Mammary epithelial cell (primary cell): Measurements from ENCODE around the gene HLA-DRB5.

Experiments used
- CTCF ChIP-seq, 2 donors: IDR thresholded peaks in 1 of 2; conservative IDR thresholded peaks in 1 of 2; 2 replicates each; pipeline ENCODE4 v1.5.1; 2011 to 2012; ENCODE audit warnings: inconsistent platforms in 2 of 2, low read length in 2 of 2, mild to moderate bottlenecking in 2 of 2, control low read depth in 1 of 2, low read depth in 1 of 2; ENCODE audit not compliant: insufficient read depth in 1 of 2; ENCODE audit errors: extremely low read depth in 1 of 2
- EZH2 ChIP-seq: IDR thresholded peaks from 2 replicates; pipeline ENCODE4 v1.6.1; 2012; ENCODE audit warnings: low read length, inconsistent platforms, borderline replicate concordance

- TF ChIP-seq CTCF (conservative IDR thresholded peaks at IDR 0.05 in 1 of 2, IDR thresholded peaks at IDR 0.05 in 1 of 2; ENCODE audit: extremely low read depth in 1 of 2, insufficient read depth in 1 of 2, low read depth in 1 of 2, low read length in 2 of 2) (no peak), EZH2 (no peak)
These were observed 35.4 kb upstream of the HLA-DRB5 start for GRCh38 chr6:32565511-32565910.
